Activated T-helper 1 cell treated with anti-CD3 and anti-CD28 coated beads, Interleukin-12 subunit alpha, Interleukin-12 subunit beta, Interleukin-2, Interleukin-4 antibody, amounts not matched to agents 30 ng/mL and 10 ng/mL and 1 ng/mL, durations not matched to agents 14 hours and 24 hours and 36 hours (primary cell): ENCODE results near the gene ARMH3. TPM values are rescaled to one million over a fixed set of nuclear protein-coding genes. Genes with fewer than 3 reads are reported as not detected.

Source experiments
- DNase-seq: peaks from one replicate; pipeline ENCODE4 v3.0.0; 2021; ENCODE audit warnings: low spot score
- H3K27ac Mint-ChIP-seq: one replicate; pipeline ENCODE4 v1.8.0; 2021; ENCODE audit warnings: mild to moderate bottlenecking, mixed read lengths
- H3K27me3 Mint-ChIP-seq: one replicate; pipeline ENCODE4 v1.8.0; 2022; ENCODE audit warnings: mild to moderate bottlenecking, moderate library complexity, mixed read lengths; ENCODE audit not compliant: insufficient read depth
- H3K36me3 Mint-ChIP-seq: one replicate; pipeline ENCODE4 v1.8.0; 2021; ENCODE audit warnings: low read depth, mixed read lengths
- H3K4me1 Mint-ChIP-seq: one replicate; pipeline ENCODE4 v1.8.0; 2021; ENCODE audit warnings: low read depth, mixed read lengths
- H3K4me3 Mint-ChIP-seq: one replicate; pipeline ENCODE4 v1.8.0; 2021; ENCODE audit warnings: mild to moderate bottlenecking, moderate library complexity, mixed read lengths
- H3K9me3 Mint-ChIP-seq: one replicate; pipeline ENCODE4 v1.8.0; 2021; ENCODE audit warnings: mixed read lengths
- intact Hi-C: fragments of 100-400 bp; cut with micrococcal nuclease; formaldehyde crosslinking; loops from one replicate; pipeline ENCODE4 v1.15.1; 2024
- total RNA-seq: library from RNA; stranded (reverse); gene quantifications from 2 replicates; pipeline ENCODE4 v1.2.3, GENCODE V29; 2022

Gene ARMH3
- total RNA-seq, 1 donor from 2014 or later, result 21.5 TPM

GRCh38 chr10:101816376-101816775 is 239.6 kb downstream of the ARMH3 start:
- Mint-ChIP-seq H3K27me3 (peaks cover 3% of the 10 kb centered on the region), H3K4me3 (peak overlapping the region; percentile 100), H3K4me1 (peaks cover 60% of the 10 kb centered on the region), H3K27ac (peak overlapping the region; percentile 100), H3K36me3 (peaks cover 35% of the 10 kb centered on the region), H3K9me3 (no peaks in the 10 kb centered on the region)
- intact Hi-C loops, result loop anchor here (5.0 to 10.0 kb wide), 4 partner anchors 114 to 904 kb away; partner anchors contain the start of genes BTRC, NFKB2 and SLF2
- no peak for DNase-seq

DNA sequence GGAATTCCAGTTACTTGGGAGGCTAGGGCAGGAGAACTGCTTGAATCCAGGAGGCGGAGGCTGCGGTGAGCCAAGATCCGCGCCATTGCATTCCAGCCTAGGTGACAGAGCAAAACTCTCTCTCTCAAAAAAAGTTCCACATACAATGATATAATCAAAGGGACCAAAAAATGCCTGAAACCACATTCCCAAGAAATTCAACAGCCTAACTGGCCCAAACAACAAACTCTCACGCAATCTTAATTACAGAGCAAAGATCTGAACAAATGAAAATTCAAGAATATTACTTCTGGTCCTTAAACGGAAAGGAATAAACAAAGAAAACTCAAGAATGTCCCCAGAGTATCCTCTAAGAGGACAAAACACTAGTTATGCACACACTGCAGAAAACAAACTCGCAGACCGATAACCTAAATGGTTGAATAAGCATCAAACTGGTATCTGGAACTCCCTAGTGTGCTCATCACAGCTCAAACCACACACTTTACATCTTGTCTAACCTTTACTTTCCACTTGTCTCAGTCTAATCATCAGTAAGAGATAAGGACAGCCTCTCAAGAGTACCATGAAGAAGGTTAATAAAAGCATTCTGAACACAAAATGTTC is 241.4 kb downstream of the ARMH3 start:
- Mint-ChIP-seq H3K4me1 (peaks cover 56% of the 10 kb centered on the region), H3K4me3 (peak overlapping the region; percentile 100), H3K36me3 (peaks cover 41% of the 10 kb centered on the region), H3K27ac (peak overlapping the region; percentile 91), H3K27me3 (peaks cover 3% of the 10 kb centered on the region), H3K9me3 (no peaks in the 10 kb centered on the region)
- DNase-seq, result no peak
- intact Hi-C loops, result loop anchor here (5.0 to 10.0 kb wide), 4 partner anchors 112 to 902 kb away; partner anchors contain the start of genes BTRC, NFKB2 and SLF2

GRCh38 chr10:101812606-101813005 is 243.4 kb downstream of the ARMH3 start:
- H3K36me3 Mint-ChIP-seq, result peaks cover 45% of the 10 kb centered on the region
- DNase-seq, result no peak
- no peak overlapping the region for H3K4me3 Mint-ChIP-seq
- no peaks in the 10 kb centered on the region for H3K9me3 Mint-ChIP-seq
- peaks cover 48% of the 10 kb centered on the region for H3K4me1 Mint-ChIP-seq
- no peak overlapping the region for H3K27ac Mint-ChIP-seq
- no peaks in the 10 kb centered on the region for H3K27me3 Mint-ChIP-seq
- intact Hi-C loops, result loop anchor here (10.0 kb wide), 2 partner anchors 458 to 582 kb away; partner anchors contain the start of genes BTRC and NFKB2

- no peak for DNase-seq
- H3K4me3 Mint-ChIP-seq, result no peak overlapping the region
- no peaks in the 10 kb centered on the region for H3K9me3 Mint-ChIP-seq
- H3K27me3 Mint-ChIP-seq, result no peaks in the 10 kb centered on the region
- H3K27ac Mint-ChIP-seq, result no peak overlapping the region
- peaks cover 10% of the 10 kb centered on the region for H3K4me1 Mint-ChIP-seq
- H3K36me3 Mint-ChIP-seq, result peaks cover 40% of the 10 kb centered on the region
- intact Hi-C loops, result no loop called here
Measured at GRCh38 chr10:101807158-101807557, 248.8 kb downstream of the ARMH3 start.

GRCh38 chr10:101803511-101803910 is 252.5 kb downstream of the ARMH3 start:
- peaks cover 46% of the 10 kb centered on the region for H3K36me3 Mint-ChIP-seq
- H3K4me1 Mint-ChIP-seq, result peaks cover 23% of the 10 kb centered on the region
- DNase-seq, result no peak
- H3K27ac Mint-ChIP-seq, result no peak overlapping the region
- intact Hi-C loops, result no loop called here
- no peak overlapping the region for H3K4me3 Mint-ChIP-seq
- no peaks in the 10 kb centered on the region for H3K27me3 Mint-ChIP-seq
- no peaks in the 10 kb centered on the region for H3K9me3 Mint-ChIP-seq

DNA sequence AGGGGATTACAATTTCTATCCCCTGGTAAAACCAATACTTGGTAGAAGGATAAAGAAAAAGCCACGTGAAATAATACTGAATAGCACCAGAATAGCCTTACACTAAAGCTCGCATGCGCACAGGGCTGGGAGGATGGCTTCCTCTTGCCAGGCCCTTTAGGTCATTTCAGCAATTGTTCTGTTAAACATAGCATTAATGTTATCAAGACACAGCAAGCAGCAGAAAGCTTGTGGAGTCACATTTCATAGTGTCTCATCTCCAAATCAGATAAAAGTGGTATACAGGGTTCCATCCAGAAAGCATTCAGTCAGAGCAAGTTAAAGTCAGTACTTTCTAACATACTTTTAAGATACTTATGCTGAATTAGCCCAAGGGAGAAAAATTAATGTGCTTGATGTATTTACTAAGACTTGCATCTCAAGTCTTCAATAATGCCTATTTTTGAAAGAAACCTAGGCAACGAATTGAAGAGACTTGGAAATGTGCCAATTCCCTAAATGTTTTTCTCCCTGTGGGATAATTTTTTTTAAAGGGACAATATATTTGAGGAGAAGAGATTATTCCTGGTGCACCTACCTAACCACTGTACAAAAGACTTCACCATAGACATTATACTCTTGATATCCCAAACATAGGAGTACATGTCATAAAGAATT is 258.4 kb downstream of the ARMH3 start:
- intact Hi-C loops, result loop anchor here (2.0 kb wide), 1 partner anchor 13 kb away; no protein-coding TSS in a partner anchor
- Mint-ChIP-seq H3K36me3 (peaks cover 58% of the 10 kb centered on the region), H3K4me3 (no peak overlapping the region), H3K9me3 (no peaks in the 10 kb centered on the region), H3K27me3 (no peaks in the 10 kb centered on the region), H3K4me1 (peaks cover 12% of the 10 kb centered on the region), H3K27ac (no peak overlapping the region)
- DNase-seq, result no peak

Other genes starting within 250 kb of the ARMH3 start
- gene OGA, start 237.7 kb downstream of the ARMH3 start, total RNA-seq, result 113 and 117 TPM in 2 replicates
- gene KCNIP2, start 212.4 kb downstream of the ARMH3 start, total RNA-seq, result 1.4 and 2.5 TPM in 2 replicates
- 24.5 and 26.8 TPM in 2 replicates for gene HPS6, start 9.2 kb upstream of the ARMH3 start, total RNA-seq
- 78.6 and 87.1 TPM in 2 replicates for gene LDB1, start 64.2 kb upstream of the ARMH3 start, total RNA-seq
- 112 and 115 TPM in 2 replicates for gene PPRC1, start 76.9 kb upstream of the ARMH3 start, total RNA-seq
- gene NOLC1, start 96.2 kb upstream of the ARMH3 start, total RNA-seq, result 260 and 271 TPM in 2 replicates
- gene ELOVL3, start 170.1 kb upstream of the ARMH3 start, total RNA-seq, result 0.18 TPM in 1 of 2 replicates, not detected in the other
- gene PITX3, start 185.3 kb upstream of the ARMH3 start, total RNA-seq, result 0.17 and 0.44 TPM in 2 replicates
- 46.7 TPM in 2 replicates for gene GBF1, start 189.4 kb upstream of the ARMH3 start, total RNA-seq